GM12878 (cell line): Measurements from ENCODE around the gene SQOR. TPM values are rescaled to one million over a fixed set of nuclear protein-coding genes. Genes with fewer than 3 reads are reported as not detected.

Experiments
- BCL11A ChIP-seq: IDR thresholded peaks from 2 replicates; pipeline ENCODE4 v1.6.1; 2011; ENCODE audit warnings: low read depth, low read length
- BHLHE40 ChIP-seq, 2 experiments: fragments of 450-650 bp in 1 of 2; IDR thresholded peaks; 2 replicates each; pipeline ENCODE4 v1.6.1; 2011 to 2017; ENCODE audit warnings: low read depth in 2 of 2, borderline replicate concordance in 1 of 2, improper control_type of control experiment in 1 of 2, low read length in 1 of 2, mild to moderate bottlenecking in 1 of 2
- CEBPZ ChIP-seq: fragments of 150-350 bp; IDR thresholded peaks from 2 replicates; pipeline ENCODE4 v1.6.1; 2016; ENCODE audit warnings: low read depth, low read length
- E2F4 ChIP-seq: IDR thresholded peaks from 2 replicates; pipeline ENCODE4 v1.6.1; 2012; ENCODE audit warnings: low read depth, low read length, improper control_type of control experiment
- FOXK2 ChIP-seq: fragments of 450-650 bp; IDR thresholded peaks from 2 replicates; pipeline ENCODE4 v1.6.1; 2017; ENCODE audit warnings: mild to moderate bottlenecking, moderate library complexity
- HDAC6 ChIP-seq: fragments of 200-600 bp; sonication (generic); IDR thresholded peaks from one replicate; pipeline ENCODE4 v1.8.0; 2017; ENCODE audit warnings: antibody characterized with exemption; ENCODE audit not compliant: unreplicated experiment
- IRF3 ChIP-seq: fragments of 450-650 bp; IDR thresholded peaks from 2 replicates; pipeline ENCODE4 v1.6.1; 2014; ENCODE audit warnings: mild to moderate bottlenecking
- KDM1A ChIP-seq: fragments of 200-600 bp; sonication (generic); IDR thresholded peaks from 2 replicates; pipeline ENCODE4 v1.6.1; 2016; ENCODE audit warnings: borderline replicate concordance
- MXI1 ChIP-seq: fragments of 150-350 bp; IDR thresholded peaks from 2 replicates; pipeline ENCODE4 v1.6.1; 2011; ENCODE audit warnings: low read depth, mild to moderate bottlenecking, inconsistent platforms, low read length, improper control_type of control experiment
- NFYB ChIP-seq: IDR thresholded peaks from 2 replicates; pipeline ENCODE4 v1.6.1; 2011; ENCODE audit warnings: low read depth, mild to moderate bottlenecking, low read length, improper control_type of control experiment, moderate library complexity; ENCODE audit not compliant: insufficient read depth
- NKRF ChIP-seq: fragments of 450-650 bp; conservative IDR thresholded peaks from 2 replicates; pipeline ENCODE4 v1.6.1; 2017; ENCODE audit warnings: mild to moderate bottlenecking, moderate library complexity
- NR2C1 ChIP-seq: fragments of 450-650 bp; IDR thresholded peaks from 2 replicates; pipeline ENCODE4 v1.6.1; 2017; ENCODE audit warnings: antibody characterized with exemption, mild to moderate bottlenecking, moderate library complexity
- NR2C2 ChIP-seq: IDR thresholded peaks from 2 replicates; pipeline ENCODE4 v1.6.1; 2011; ENCODE audit warnings: borderline replicate concordance, low read depth; ENCODE audit not compliant: control insufficient read depth, insufficient read length
- NR2F1 ChIP-seq: fragments of 450-650 bp; conservative IDR thresholded peaks from 2 replicates; pipeline ENCODE4 v1.6.1; 2017; ENCODE audit warnings: mild to moderate bottlenecking
- PAX5 ChIP-seq: IDR thresholded peaks from 2 replicates; pipeline ENCODE4 v1.6.1; 2011; ENCODE audit warnings: low read depth, low read length, borderline replicate concordance
- PAX8 ChIP-seq: fragments of 450-650 bp; IDR thresholded peaks from 2 replicates; pipeline ENCODE4 v1.6.1; 2017; ENCODE audit warnings: mild to moderate bottlenecking, moderate library complexity
- RAD51 ChIP-seq: fragments of 450-650 bp; IDR thresholded peaks from 2 replicates; pipeline ENCODE4 v1.6.1; 2016; ENCODE audit warnings: moderate library complexity, mild to moderate bottlenecking, inconsistent platforms
- RBBP5 ChIP-seq: fragments of 200-600 bp; sonication (generic); conservative IDR thresholded peaks from 2 replicates; pipeline ENCODE4 v1.6.1; 2016
- RELA ChIP-seq: fragments of 450-650 bp; IDR thresholded peaks from 2 replicates; pipeline ENCODE4 v1.8.0; 2014; ENCODE audit warnings: borderline replicate concordance; ENCODE audit not compliant: partially characterized antibody
- SIN3A ChIP-seq: IDR thresholded peaks from 2 replicates; pipeline ENCODE4 v1.6.1; 2012; ENCODE audit warnings: low read depth, low read length, improper control_type of control experiment
- SMARCA5 ChIP-seq: fragments of 450-650 bp; IDR thresholded peaks from 2 replicates; pipeline ENCODE4 v1.6.1; 2017; ENCODE audit warnings: mild to moderate bottlenecking
- SREBF2 ChIP-seq: IDR thresholded peaks from 2 replicates; pipeline ENCODE4 v1.6.1; 2012; ENCODE audit warnings: mild to moderate bottlenecking, low read length
- STAT3 ChIP-seq: IDR thresholded peaks from 2 replicates; pipeline ENCODE4 v1.6.1; 2011; ENCODE audit warnings: low read depth, low read length, improper control_type of control experiment
- TARDBP ChIP-seq: IDR thresholded peaks from 2 replicates; pipeline ENCODE4 v1.6.1; 2016; ENCODE audit warnings: borderline replicate concordance
- WRNIP1 ChIP-seq: IDR thresholded peaks from 2 replicates; pipeline ENCODE4 v1.6.1; 2011; ENCODE audit warnings: low read depth, low read length, improper control_type of control experiment, borderline replicate concordance
- polyA plus RNA-seq, 11 experiments: library from polyadenylated mRNA; depleted of rRNA in 4 of 11; unstranded in 6 of 11; stranded (reverse) in 5 of 11; fragments of >200 nt; fragmentation: Nextera tagmentation in 4 of 11; fragmentation: Illumina TruSeq in 1 of 11; extraction: Ambion mirVana in 4 of 11; extraction: Trizol in 1 of 11; gene quantifications; 1 replicate in 1 of 11; 2 replicates in 10 of 11; pipeline versions ENCODE4 v1.2.1 to v1.2.3, GENCODE V29; 2011 to 2016; ENCODE audit warnings: inconsistent platforms in 2 of 11, missing spikeins in 2 of 11, low read depth in 1 of 11
- total RNA-seq, 4 experiments: library from RNA; depleted of rRNA in 3 of 4; stranded (reverse); fragments of >200 nt in 3 of 4; fragmentation: Illumina TruSeq in 1 of 4; extraction: Trizol in 1 of 4; gene quantifications; 2 replicates each; pipeline versions ENCODE4 v1.2.1 to v1.2.3, GENCODE V29; 2013 to 2021

The SQOR gene
- total and polyA plus RNA-seq, 10 of the 15 experiments (the other 5 are each of a cell fraction or from before 2014, with no cell fraction given): 14.5 to 74.7 (median 44.2) TPM

- TF ChIP-seq FOXK2: no peak
- peak; percentile 45 for TF ChIP-seq NR2F1
- TF ChIP-seq NR2C2: no peak
- 0 out of 2 replicates have a peak, but pooled peaks have one; percentile 29 for TF ChIP-seq SMARCA5
- no peak for TF ChIP-seq TARDBP
- no peak for TF ChIP-seq MXI1
- TF ChIP-seq RBBP5: no peak
- TF ChIP-seq NFYB: no peak
- TF ChIP-seq STAT3: no peak
- no peak for TF ChIP-seq NR2C1
- TF ChIP-seq BCL11A: no peak
- TF ChIP-seq SIN3A: 0 out of 2 replicates have a peak, but pooled peaks have one; percentile 67
- no peak for TF ChIP-seq RELA
- no peak for TF ChIP-seq IRF3
- no peak for TF ChIP-seq RAD51
- 0 out of 2 replicates have a peak, but pooled peaks have one; percentile 15 for TF ChIP-seq PAX5
- no peak for TF ChIP-seq WRNIP1
- peak; percentile 55 for TF ChIP-seq HDAC6
- TF ChIP-seq KDM1A: no peak
- no peak for TF ChIP-seq PAX8
- TF ChIP-seq E2F4: 0 out of 2 replicates have a peak, but pooled peaks have one; percentile 8
- TF ChIP-seq CEBPZ: no peak
- no peak for TF ChIP-seq SREBF2
- TF ChIP-seq BHLHE40 (IDR thresholded peaks at IDR 0.05; ENCODE audit: borderline replicate concordance in 1 of 2, low read depth in 2 of 2, low read length in 1 of 2): peak in 1 of 2 experiments; percentile 58; a peak in 2 of 4 replicates
- TF ChIP-seq NKRF: no peak
These were observed at the start of gene SQOR (continued) for GRCh38 chr15:45634432-45635190.
